Thyroid gland (tissue), 4 donors: Measurements from ENCODE around the gene ABHD12. TPM values are rescaled to one million over a fixed set of nuclear protein-coding genes. Genes with fewer than 3 reads are reported as not detected.

Experiments used
- DNase-seq, 2 donors: peaks; one replicate each; pipeline ENCODE4 v3.0.0-alpha.2; 2019
- H3K27ac ChIP-seq, 3 donors: fragments of 200-600 bp; sonication (generic); 1 replicate in 2 of 3; 2 replicates in 1 of 3; pipeline ENCODE4 v1.5.1; 2016 to 2019; ENCODE audit warnings: mild to moderate bottlenecking in 1 of 3, moderate library complexity in 1 of 3
- H3K27me3 ChIP-seq: fragments of 200-600 bp; sonication (generic); one replicate; pipeline ENCODE4 v1.5.1; 2019
- H3K36me3 ChIP-seq, 2 donors: fragments of 200-600 bp; sonication (generic); one replicate each; pipeline ENCODE4 v1.5.1; 2016 to 2019
- H3K4me1 ChIP-seq, 2 donors: fragments of 200-600 bp; sonication (generic); one replicate each; pipeline ENCODE4 v1.5.1; 2017 to 2019
- H3K4me3 ChIP-seq, 3 donors: fragments of 200-600 bp; sonication (generic); replicated peaks in 1 of 3; 1 replicate in 2 of 3; 2 replicates in 1 of 3; pipeline ENCODE4 v1.5.1; 2016; ENCODE audit warnings: mild to moderate bottlenecking in 1 of 3
- H3K9me3 ChIP-seq: fragments of 200-600 bp; sonication (generic); one replicate; pipeline ENCODE4 v1.5.1; 2017
- POLR2A ChIP-seq, 2 donors: fragments of 450-650 bp; IDR thresholded peaks; one replicate each; pipeline ENCODE4 v1.6.1; 2017; ENCODE audit warnings: antibody characterized with exemption in 2 of 2, mild to moderate bottlenecking in 2 of 2, moderate library complexity in 1 of 2
- WGBS, 2 donors: methylation state at CpG; one replicate each; pipeline ENCODE4 v1.1.5; 2017; 5-methylcytosine and 5-hydroxymethylcytosine counted together
- intact Hi-C: fragments of 100-400 bp; cut with DNase I; formaldehyde crosslinking; loops from one replicate; pipeline ENCODE4 v1.15.1; 2023
- total RNA-seq, 4 donors: library from RNA; depleted of rRNA; stranded (reverse); fragments of >200 nt; gene quantifications; one replicate each; pipeline ENCODE4 v1.2.3, GENCODE V29; 2016
- TF ChIP-seq, protein P1 (sequence below), 6 experiments: fragments of 200-600 bp in 3 of 6; fragments of 450-650 bp in 3 of 6; sonication (generic) in 3 of 6; IDR thresholded peaks; one replicate each; pipeline ENCODE4 v1.5.1; 2016 to 2019; ENCODE audit warnings: antibody characterized with exemption in 6 of 6, mild to moderate bottlenecking in 2 of 6, inconsistent platforms in 1 of 6, moderate library complexity in 1 of 6

ABHD12 gene
- total RNA-seq, 4 donors from 2014 or later = 103 to 212 (median 179) TPM

DNA sequence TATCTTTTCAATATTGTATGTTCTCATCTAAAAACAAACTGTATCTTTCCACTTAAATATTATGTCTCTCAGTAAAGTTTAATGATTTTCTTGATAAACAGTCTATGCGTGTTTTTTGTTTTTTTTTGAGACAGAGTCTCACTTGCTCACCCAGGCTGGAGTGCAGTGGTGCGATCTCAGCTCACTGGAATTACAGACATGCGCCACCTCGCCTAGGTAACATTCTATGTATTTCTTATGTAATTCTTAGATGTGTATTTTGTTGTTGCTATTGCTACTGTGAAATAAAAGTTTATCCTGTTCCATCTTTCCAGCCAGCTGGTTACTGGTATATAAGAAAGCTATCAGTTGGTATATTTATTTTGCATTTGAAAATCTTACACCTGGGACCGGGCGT is 29.4 kb downstream of the ABHD12 start:
- Histone ChIP-seq H3K27ac (no peak overlapping the region), H3K4me3 (no peak overlapping the region), H3K4me1 (peaks cover 11 to 16% of the 10 kb centered on the region in 2 donors), H3K27me3 (no peaks in the 10 kb centered on the region), H3K9me3 (no peaks in the 10 kb centered on the region), H3K36me3 (no peaks in the 10 kb centered on the region)
- DNase-seq = no peak
- intact Hi-C loops = no loop called here
- WGBS, 2 donors = 86 to 90% methylated on average over 6 of the region's 6 CpGs
- TF ChIP-seq POLR2A (IDR thresholded peaks at IDR 0.05) = no peak
- TF ChIP-seq, protein P1, sequence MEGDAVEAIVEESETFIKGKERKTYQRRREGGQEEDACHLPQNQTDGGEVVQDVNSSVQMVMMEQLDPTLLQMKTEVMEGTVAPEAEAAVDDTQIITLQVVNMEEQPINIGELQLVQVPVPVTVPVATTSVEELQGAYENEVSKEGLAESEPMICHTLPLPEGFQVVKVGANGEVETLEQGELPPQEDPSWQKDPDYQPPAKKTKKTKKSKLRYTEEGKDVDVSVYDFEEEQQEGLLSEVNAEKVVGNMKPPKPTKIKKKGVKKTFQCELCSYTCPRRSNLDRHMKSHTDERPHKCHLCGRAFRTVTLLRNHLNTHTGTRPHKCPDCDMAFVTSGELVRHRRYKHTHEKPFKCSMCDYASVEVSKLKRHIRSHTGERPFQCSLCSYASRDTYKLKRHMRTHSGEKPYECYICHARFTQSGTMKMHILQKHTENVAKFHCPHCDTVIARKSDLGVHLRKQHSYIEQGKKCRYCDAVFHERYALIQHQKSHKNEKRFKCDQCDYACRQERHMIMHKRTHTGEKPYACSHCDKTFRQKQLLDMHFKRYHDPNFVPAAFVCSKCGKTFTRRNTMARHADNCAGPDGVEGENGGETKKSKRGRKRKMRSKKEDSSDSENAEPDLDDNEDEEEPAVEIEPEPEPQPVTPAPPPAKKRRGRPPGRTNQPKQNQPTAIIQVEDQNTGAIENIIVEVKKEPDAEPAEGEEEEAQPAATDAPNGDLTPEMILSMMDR (IDR thresholded peaks at IDR 0.05) = no peak

DNA sequence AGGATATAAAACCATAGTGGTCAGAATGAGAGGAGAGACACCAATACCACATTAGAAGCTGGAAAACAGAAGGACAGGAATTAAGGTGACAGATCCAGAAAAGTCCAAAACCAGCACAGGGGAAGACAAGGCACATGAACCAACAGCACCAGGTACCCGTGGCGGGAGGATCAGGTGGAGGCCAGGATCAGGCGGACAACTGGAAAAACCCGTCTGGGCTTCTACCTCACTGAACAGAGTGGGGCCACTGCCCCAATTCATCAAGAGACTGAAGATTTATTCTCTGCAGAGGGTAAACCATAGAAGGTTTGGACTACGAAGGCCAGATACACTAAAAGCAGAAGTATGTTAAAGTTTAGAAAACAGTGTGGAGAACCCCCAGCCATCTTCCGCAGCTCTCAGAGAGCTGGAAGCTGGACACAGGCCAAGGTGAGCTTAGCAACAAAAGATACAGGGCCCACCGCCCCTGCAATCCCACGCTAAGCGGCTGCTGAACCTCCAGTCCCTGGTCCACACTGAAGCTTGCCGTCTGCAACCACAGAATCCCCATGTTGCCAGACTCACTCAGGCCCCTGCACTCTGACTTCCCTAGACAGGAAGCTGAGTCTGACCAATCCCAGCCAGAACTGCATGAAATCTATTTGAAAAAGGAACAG is 29.9 kb downstream of the ABHD12 start:
- Histone ChIP-seq H3K4me3 (no peak overlapping the region), H3K36me3 (no peaks in the 10 kb centered on the region), H3K27me3 (no peaks in the 10 kb centered on the region), H3K4me1 (peaks cover 14 to 21% of the 10 kb centered on the region in 2 donors), H3K27ac (peak overlapping the region in 1 of 3 donors; percentile 17), H3K9me3 (no peaks in the 10 kb centered on the region)
- TF ChIP-seq, protein P1 (IDR thresholded peaks at IDR 0.05) = no peak
- no peak for TF ChIP-seq POLR2A (IDR thresholded peaks at IDR 0.05)
- peak in 1 of 2 donors; percentile 28 for DNase-seq
- intact Hi-C loops = no loop called here
- WGBS, 2 donors = 56 to 57% methylated on average over 10 of the region's 10 CpGs

DNA sequence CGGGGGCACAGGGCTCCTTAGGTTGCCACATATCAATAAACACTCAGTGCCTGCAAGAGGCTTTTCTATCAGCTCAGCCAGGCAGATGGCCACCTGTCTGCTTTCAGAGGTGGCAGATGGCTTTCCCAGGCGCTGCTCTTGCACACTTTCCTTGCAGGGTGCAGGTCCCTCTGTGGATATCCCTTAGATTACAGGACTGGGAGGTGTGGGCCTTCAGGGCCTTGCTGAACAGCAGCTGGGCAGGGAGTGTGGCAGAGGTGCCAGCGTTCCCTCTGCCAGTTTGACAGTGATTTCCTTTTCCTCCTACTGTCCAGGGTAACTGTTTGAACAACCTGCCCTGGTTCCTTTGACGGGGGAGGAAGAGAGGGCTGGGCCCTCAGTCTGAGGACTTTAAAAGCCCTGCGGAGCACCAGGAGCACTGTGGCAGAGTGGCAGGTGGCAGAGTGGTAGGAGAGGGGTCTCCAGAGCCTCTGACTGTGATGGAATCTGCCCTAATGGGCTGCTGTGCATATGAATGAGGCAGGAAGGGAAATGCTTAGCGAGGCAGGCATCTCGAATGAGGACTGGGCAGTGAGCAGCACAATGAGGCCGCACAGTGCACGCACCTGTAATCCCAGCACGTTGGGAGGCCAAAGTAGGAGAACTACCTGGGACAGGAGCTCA is 34.2 kb downstream of the ABHD12 start:
- H3K9me3 ChIP-seq = no peaks in the 10 kb centered on the region
- H3K27ac ChIP-seq = peak overlapping the region in 1 of 3 donors; percentile 23
- H3K4me1 ChIP-seq = peaks cover 20 to 28% of the 10 kb centered on the region in 2 donors
- WGBS, 2 donors = 71 to 80% methylated on average over 9 to 10 of the region's 10 CpGs
- intact Hi-C loops = no loop called here
- TF ChIP-seq POLR2A (IDR thresholded peaks at IDR 0.05) = no peak
- TF ChIP-seq, protein P1 (IDR thresholded peaks at IDR 0.05) = no peak
- no peak overlapping the region for H3K4me3 ChIP-seq
- H3K27me3 ChIP-seq = no peaks in the 10 kb centered on the region
- DNase-seq = no peak
- no peaks in the 10 kb centered on the region for H3K36me3 ChIP-seq

DNA sequence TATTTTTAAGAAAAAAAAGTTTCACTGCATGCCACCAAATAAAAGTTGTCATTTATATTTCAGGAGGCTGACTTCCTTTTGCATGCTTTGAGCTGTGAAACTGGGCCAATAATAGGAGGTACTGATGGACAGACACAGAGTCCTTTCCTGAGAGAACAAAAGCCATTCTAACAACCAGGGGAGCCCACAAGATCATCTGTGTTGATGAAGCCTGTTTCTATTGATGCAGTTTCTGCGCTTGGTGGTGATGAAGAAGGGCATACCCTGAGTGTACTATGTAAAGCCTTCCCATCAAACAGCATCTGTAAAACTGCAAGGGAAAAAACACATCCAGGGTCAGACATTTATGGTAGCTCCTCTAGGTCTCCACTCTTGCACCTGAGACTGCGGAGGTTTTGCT is 34.8 kb downstream of the ABHD12 start:
- intact Hi-C loops = no loop called here
- Histone ChIP-seq H3K27ac (peak overlapping the region in 1 of 3 donors; percentile 23), H3K4me3 (no peak overlapping the region), H3K36me3 (no peaks in the 10 kb centered on the region), H3K9me3 (no peaks in the 10 kb centered on the region), H3K4me1 (peaks cover 18 to 26% of the 10 kb centered on the region in 2 donors), H3K27me3 (no peaks in the 10 kb centered on the region)
- TF ChIP-seq, protein P1 (IDR thresholded peaks at IDR 0.05) = no peak
- TF ChIP-seq POLR2A (IDR thresholded peaks at IDR 0.05) = no peak
- WGBS, 2 donors = 95% methylated on average over 2 of the region's 2 CpGs
- DNase-seq = no peak

DNA sequence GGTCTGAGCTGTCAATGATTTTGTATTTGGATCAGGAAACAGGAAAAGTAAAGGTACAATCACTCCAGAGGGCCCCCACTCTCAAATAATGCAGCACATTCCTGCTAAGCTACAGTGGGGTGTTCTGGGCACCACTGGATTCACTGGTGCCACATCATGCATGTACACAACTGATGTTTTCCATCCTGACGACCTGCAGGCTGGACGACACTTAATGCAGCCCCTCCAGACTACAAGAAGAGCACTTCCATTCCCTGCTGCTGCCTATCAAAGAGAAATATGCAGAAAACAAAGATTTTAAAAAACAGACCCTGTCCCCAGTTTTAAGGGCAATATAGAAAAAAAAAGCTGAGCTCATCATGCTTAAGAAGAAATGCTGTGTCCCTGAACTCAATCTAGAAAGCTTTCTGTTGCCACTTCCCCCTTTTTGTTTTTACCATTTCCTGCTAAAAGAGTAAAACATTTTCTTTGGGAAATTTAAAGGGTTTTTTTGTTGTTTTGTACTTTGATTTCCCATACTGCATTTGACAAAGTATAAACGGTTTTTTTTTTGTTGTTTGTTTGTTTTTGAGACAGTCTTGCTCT is 35.5 kb downstream of the ABHD12 start:
- Histone ChIP-seq H3K9me3 (no peaks in the 10 kb centered on the region), H3K4me1 (peaks cover 18 to 23% of the 10 kb centered on the region in 2 donors), H3K36me3 (no peaks in the 10 kb centered on the region), H3K27me3 (no peaks in the 10 kb centered on the region), H3K4me3 (no peak overlapping the region), H3K27ac (peak overlapping the region; percentile 3 to 11 (median 4))
- TF ChIP-seq, protein P1 (IDR thresholded peaks at IDR 0.05) = no peak
- TF ChIP-seq POLR2A (IDR thresholded peaks at IDR 0.05) = no peak
- intact Hi-C loops = no loop called here
- 49 to 56% methylated on average over 3 of the region's 3 CpGs for WGBS, 2 donors
- DNase-seq = no peak
